Mesenchymal stem cell (in vitro differentiated cells and primary cell): ENCODE results near the gene TRIP13.
A peak's percentile ranks its signal among the peaks of the same experiment; 100 is the strongest.
"Not testable (repeated sequence)": the region's sequence is repeated elsewhere in the genome, so short reads cannot be mapped to it uniquely, and the experiment has no call there.

Experiments used
- DNase-seq: peaks from one replicate; pipeline ENCODE4 v3.0.0-alpha.2; 2013
- H2AFZ ChIP-seq: one replicate; pipeline ENCODE4 v1.6.1; 2013; ENCODE audit warnings: low read depth, mild to moderate bottlenecking, control low read depth, inconsistent platforms, low read length, moderate library complexity
- H2AK5ac ChIP-seq: 2 replicates; pipeline ENCODE4 v1.6.1; 2013; ENCODE audit warnings: low read length, moderate library complexity, mild to moderate bottlenecking, inconsistent platforms; ENCODE audit not compliant: severe bottlenecking
- H2BK120ac ChIP-seq: one replicate; pipeline ENCODE4 v1.6.1; 2013; ENCODE audit warnings: low read depth, mild to moderate bottlenecking, inconsistent platforms, low read length, moderate library complexity
- H2BK12ac ChIP-seq, 2 experiments: one replicate each; pipeline ENCODE4 v1.6.1; 2013; ENCODE audit warnings: inconsistent platforms in 2 of 2, low read length in 2 of 2, mild to moderate bottlenecking in 2 of 2, moderate library complexity in 2 of 2, control low read depth in 1 of 2
- H2BK15ac ChIP-seq: one replicate; pipeline ENCODE4 v1.6.1; 2013; ENCODE audit warnings: mild to moderate bottlenecking, low read depth, inconsistent platforms; ENCODE audit not compliant: poor library complexity, severe bottlenecking
- H2BK5ac ChIP-seq: 2 replicates; pipeline ENCODE4 v1.6.1; 2013; ENCODE audit warnings: low read depth, mild to moderate bottlenecking, low read length, control low read depth, inconsistent platforms; ENCODE audit not compliant: poor library complexity, severe bottlenecking
- H3K14ac ChIP-seq, 2 experiments: one replicate each; pipeline ENCODE4 v1.6.1; 2013; ENCODE audit warnings: inconsistent platforms in 2 of 2, low read length in 2 of 2, control low read depth in 1 of 2, mild to moderate bottlenecking in 1 of 2, moderate library complexity in 1 of 2
- H3K18ac ChIP-seq, 2 experiments: one replicate each; pipeline ENCODE4 v1.6.1; 2013; ENCODE audit warnings: inconsistent platforms in 2 of 2, low read length in 2 of 2, control low read depth in 1 of 2, low read depth in 1 of 2, mild to moderate bottlenecking in 1 of 2
- H3K23ac ChIP-seq, 2 experiments: one replicate each; pipeline ENCODE4 v1.6.1; 2013; ENCODE audit warnings: inconsistent platforms in 2 of 2, low read length in 2 of 2, mild to moderate bottlenecking in 2 of 2, moderate library complexity in 2 of 2, control low read depth in 1 of 2
- H3K27ac ChIP-seq: 2 replicates; pipeline ENCODE4 v1.5.1; 2013; ENCODE audit warnings: mild to moderate bottlenecking, moderate library complexity, low read length, control low read depth, inconsistent platforms; ENCODE audit not compliant: poor library complexity, severe bottlenecking
- H3K27me3 ChIP-seq, 2 experiments: 2 replicates each; pipeline versions ENCODE4 v1.6.1 to v1.7.0; 2013; ENCODE audit warnings: low read length in 2 of 2, mild to moderate bottlenecking in 2 of 2, moderate library complexity in 2 of 2, control low read depth in 1 of 2, inconsistent platforms in 1 of 2; ENCODE audit not compliant: control insufficient read depth in 1 of 2, insufficient read depth in 1 of 2
- H3K36me3 ChIP-seq, 2 experiments: 2 replicates each; pipeline versions ENCODE4 v1.6.1 to v1.7.0; 2013; ENCODE audit warnings: low read length in 2 of 2, control low read depth in 1 of 2, inconsistent platforms in 1 of 2, low read depth in 1 of 2, mild to moderate bottlenecking in 1 of 2; ENCODE audit not compliant: insufficient read depth in 2 of 2, control insufficient read depth in 1 of 2
- H3K4ac ChIP-seq, 2 experiments: one replicate each; pipeline ENCODE4 v1.6.1; 2013; ENCODE audit warnings: inconsistent platforms in 2 of 2, low read length in 2 of 2, mild to moderate bottlenecking in 2 of 2, moderate library complexity in 2 of 2, control low read depth in 1 of 2, low read depth in 1 of 2
- H3K4me1 ChIP-seq: 2 replicates; pipeline ENCODE4 v1.6.1; 2013; ENCODE audit warnings: low read depth, low read length, control low read depth; ENCODE audit not compliant: control insufficient read depth, insufficient read depth
- H3K4me2 ChIP-seq: 2 replicates; pipeline ENCODE4 v1.6.1; 2013; ENCODE audit warnings: low read length, mild to moderate bottlenecking, inconsistent platforms; ENCODE audit not compliant: poor library complexity, severe bottlenecking
- H3K4me3 ChIP-seq, 2 experiments: 2 replicates each; pipeline versions ENCODE4 v1.5.1 to v1.7.0; 2013; ENCODE audit warnings: low read length in 2 of 2, mild to moderate bottlenecking in 2 of 2, control low read depth in 1 of 2, low read depth in 1 of 2; ENCODE audit not compliant: insufficient read depth in 1 of 2
- H3K79me1 ChIP-seq: replicated peaks from 2 replicates; pipeline ENCODE4 v1.6.1; 2013; ENCODE audit warnings: mild to moderate bottlenecking, control low read depth, low read length, inconsistent platforms; ENCODE audit not compliant: poor library complexity, severe bottlenecking
- H3K9ac ChIP-seq: 2 replicates; pipeline ENCODE4 v1.7.0; 2013; ENCODE audit warnings: mild to moderate bottlenecking, low read length, moderate library complexity
- H3K9me3 ChIP-seq: 2 replicates; pipeline ENCODE4 v1.7.0; 2013; ENCODE audit warnings: mild to moderate bottlenecking, low read length; ENCODE audit not compliant: control insufficient read depth
- H4K8ac ChIP-seq: one replicate; pipeline ENCODE4 v1.6.1; 2013; ENCODE audit warnings: inconsistent platforms, mild to moderate bottlenecking, low read length, moderate library complexity
- H4K91ac ChIP-seq: one replicate; pipeline ENCODE4 v1.6.1; 2013; ENCODE audit warnings: mild to moderate bottlenecking, low read length, inconsistent platforms
- WGBS: methylation state at CpG from one replicate; pipeline ENCODE4 v1.1.7; 2013; ENCODE audit warnings: mixed read lengths; 5-methylcytosine and 5-hydroxymethylcytosine counted together

The TRIP13 gene

DNA sequence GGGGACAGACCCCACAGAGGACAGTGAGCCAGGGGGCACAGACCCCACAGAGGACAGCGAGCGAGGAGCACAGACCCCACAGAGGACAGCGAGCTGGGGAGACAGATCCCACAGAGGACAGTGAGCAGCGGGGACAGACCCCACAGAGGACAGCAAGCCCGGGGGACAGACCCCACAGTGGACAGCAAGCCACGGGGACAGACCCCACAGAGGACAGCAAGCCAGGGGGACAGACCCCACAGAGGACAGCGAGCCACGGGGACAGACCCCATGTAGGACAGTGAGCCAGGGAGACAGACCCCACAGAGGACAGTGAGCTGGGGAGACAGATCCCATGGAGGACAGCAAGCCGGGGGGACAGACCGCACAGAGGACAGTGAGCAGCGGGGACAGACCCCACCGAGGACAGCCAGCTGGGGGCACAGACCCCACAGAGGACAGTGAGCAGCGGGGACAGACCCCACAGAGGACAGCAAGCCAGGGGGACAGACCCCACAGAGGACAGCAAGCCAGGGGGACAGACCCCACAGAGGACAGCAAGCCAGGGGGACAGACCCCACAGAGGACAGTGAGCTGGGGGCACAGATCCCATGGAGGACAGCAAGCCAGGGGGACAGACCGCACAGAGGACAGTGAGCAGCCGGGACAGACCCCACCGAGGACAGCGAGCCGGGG, 39.1 kb upstream of the TRIP13 start:
- 91% methylated on average over 18 of the region's 18 CpGs for WGBS
- not testable (repeated sequence) for H3K27ac ChIP-seq, H2BK120ac ChIP-seq, H2BK15ac ChIP-seq, H3K4me2 ChIP-seq, H2BK12ac ChIP-seq, H4K91ac ChIP-seq, H2BK5ac ChIP-seq, H4K8ac ChIP-seq, H3K23ac ChIP-seq, H3K36me3 ChIP-seq, H3K79me1 ChIP-seq, H3K4ac ChIP-seq, H3K14ac ChIP-seq, H2AK5ac ChIP-seq, H3K9me3 ChIP-seq, H3K4me3 ChIP-seq, DNase-seq, H2AFZ ChIP-seq, H3K18ac ChIP-seq, H3K4me1 ChIP-seq, H3K9ac ChIP-seq
- peaks cover 4 to 52% of the 10 kb centered on the region in 2 experiments for H3K27me3 ChIP-seq

DNA sequence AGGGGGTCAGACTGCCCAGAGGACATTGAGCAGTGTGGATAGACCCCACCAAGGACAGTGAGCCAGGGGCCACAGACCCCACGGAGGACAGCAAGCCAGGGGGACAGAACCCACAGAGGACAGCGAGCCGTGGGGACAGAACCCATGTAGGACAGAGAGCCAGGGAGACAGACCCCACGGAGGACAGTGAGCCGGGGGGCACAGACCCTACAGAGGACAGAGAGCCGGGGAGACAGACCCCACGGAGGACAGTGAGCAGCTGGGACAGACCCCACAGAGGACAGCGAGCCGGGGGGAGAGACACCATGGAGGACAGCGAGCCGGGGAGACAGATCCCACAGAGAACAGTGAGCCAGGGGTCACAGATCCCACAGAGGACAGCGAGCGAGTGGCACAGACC, 38.5 kb upstream of the TRIP13 start:
- no peak overlapping the region for H2BK120ac ChIP-seq
- no peaks in the 10 kb centered on the region for H3K9me3 ChIP-seq
- peaks cover 2% of the 10 kb centered on the region for H3K4me1 ChIP-seq
- H2BK5ac ChIP-seq, result no peak overlapping the region
- no peak overlapping the region for H2AFZ ChIP-seq
- H3K23ac ChIP-seq, result no peak overlapping the region
- H4K91ac ChIP-seq, result no peak overlapping the region
- H3K9ac ChIP-seq, result no peak overlapping the region
- H3K4me2 ChIP-seq, result no peak overlapping the region
- no peak overlapping the region for H2AK5ac ChIP-seq
- DNase-seq, result no peak
- no peak overlapping the region for H2BK15ac ChIP-seq
- H3K27ac ChIP-seq, result no peak overlapping the region
- no peak overlapping the region for H3K4me3 ChIP-seq
- WGBS, result 96% methylated on average over 13 of the region's 13 CpGs
- H4K8ac ChIP-seq, result no peak overlapping the region
- H3K36me3 ChIP-seq, result peaks cover 0 to under 1% of the 10 kb centered on the region in 2 experiments
- H3K18ac ChIP-seq, result no peak overlapping the region
- H2BK12ac ChIP-seq, result no peak overlapping the region
- no peaks in the 10 kb centered on the region for H3K79me1 ChIP-seq
- H3K14ac ChIP-seq, result no peak overlapping the region
- peaks cover 4 to 52% of the 10 kb centered on the region in 2 experiments for H3K27me3 ChIP-seq
- no peak overlapping the region for H3K4ac ChIP-seq

DNA sequence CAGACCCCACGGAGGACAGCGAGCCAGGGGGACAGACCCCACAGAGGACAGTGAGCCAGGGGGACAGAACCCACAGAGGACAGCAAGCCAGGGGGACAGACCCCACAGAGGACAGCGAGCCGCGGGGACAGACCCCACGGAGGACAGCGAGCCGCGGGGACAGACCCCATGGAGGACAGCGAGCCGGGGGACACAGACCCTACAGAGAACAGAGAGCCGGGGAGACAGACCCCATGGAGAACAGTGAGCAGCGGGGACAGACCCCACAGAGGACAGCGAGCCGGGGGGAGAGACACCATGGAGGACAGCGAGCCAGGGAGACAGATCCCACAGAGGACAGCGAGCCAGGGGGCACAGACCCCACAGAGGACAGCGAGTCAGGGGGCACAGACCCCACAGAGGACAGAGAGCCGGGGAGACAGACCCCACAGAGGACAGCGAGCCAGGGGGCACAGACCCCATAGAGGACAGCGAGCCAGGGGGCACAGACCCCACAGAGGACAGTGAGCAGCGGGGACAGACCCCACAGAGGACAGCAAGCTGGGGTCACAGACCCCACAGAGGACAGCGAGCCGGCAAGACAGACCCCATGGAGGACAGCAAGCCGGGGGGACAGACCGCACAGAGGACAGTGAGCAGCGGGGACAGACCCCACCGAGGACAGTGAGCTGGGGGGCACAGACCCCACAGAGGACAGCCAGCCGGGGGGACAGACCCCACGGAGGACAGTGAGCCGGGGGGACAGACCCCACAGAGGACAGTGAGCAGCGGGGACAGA, 37.5 kb upstream of the TRIP13 start:
- no peak overlapping the region for H3K4me3 ChIP-seq
- WGBS, result 95% methylated on average over 32 of the region's 32 CpGs
- no peak overlapping the region for H2BK120ac ChIP-seq
- no peaks in the 10 kb centered on the region for H3K9me3 ChIP-seq
- H3K18ac ChIP-seq, result no peak overlapping the region
- no peak overlapping the region for H2AFZ ChIP-seq
- H3K23ac ChIP-seq, result no peak overlapping the region
- H3K27ac ChIP-seq, result no peak overlapping the region
- H3K36me3 ChIP-seq, result peaks cover 0 to 10% of the 10 kb centered on the region in 2 experiments
- H3K4ac ChIP-seq, result no peak overlapping the region
- peaks cover 4 to 44% of the 10 kb centered on the region in 2 experiments for H3K27me3 ChIP-seq
- H2BK5ac ChIP-seq, result no peak overlapping the region
- no peak overlapping the region for H4K8ac ChIP-seq
- H2BK12ac ChIP-seq, result no peak overlapping the region
- H2BK15ac ChIP-seq, result no peak overlapping the region
- no peak for DNase-seq
- H4K91ac ChIP-seq, result no peak overlapping the region
- H3K14ac ChIP-seq, result no peak overlapping the region
- H3K79me1 ChIP-seq, result no peaks in the 10 kb centered on the region
- H3K4me2 ChIP-seq, result no peak overlapping the region
- no peak overlapping the region for H2AK5ac ChIP-seq
- H3K4me1 ChIP-seq, result peaks cover 2% of the 10 kb centered on the region
- H3K9ac ChIP-seq, result no peak overlapping the region

DNA sequence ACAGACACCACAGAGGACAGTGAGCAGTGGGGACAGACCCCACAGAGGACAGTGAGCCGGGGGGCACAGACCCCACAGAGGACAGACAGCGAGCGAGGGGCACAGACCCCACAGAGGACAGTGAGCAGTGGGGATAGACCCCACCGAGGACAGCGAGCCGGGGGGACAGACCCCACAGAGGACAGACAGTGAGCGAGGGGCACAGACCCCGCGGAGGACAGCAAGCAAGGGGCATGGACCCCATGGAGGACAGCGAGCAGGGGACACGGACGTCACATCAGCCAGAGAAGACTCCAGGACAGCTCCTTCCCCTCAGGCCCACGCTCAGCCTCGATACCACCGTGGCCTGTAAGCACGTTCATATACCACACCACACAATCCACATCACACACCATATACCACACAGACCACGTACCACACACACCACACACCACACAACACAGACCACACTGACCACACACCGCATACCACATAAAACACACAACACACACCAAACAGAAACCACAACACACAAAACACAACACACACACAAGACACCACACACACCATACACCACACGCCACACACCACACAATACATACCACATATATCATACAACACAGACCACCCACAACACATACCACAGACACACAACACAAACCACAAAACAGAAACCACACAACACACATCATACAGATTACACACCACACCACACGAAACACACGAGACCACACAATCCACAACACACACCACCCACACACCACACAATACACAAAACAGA, 36.7 kb upstream of the TRIP13 start:
- H3K14ac ChIP-seq, result peak overlapping the region in 1 of 2 experiments; percentile 87
- H3K27ac ChIP-seq, result no peak overlapping the region
- H2AFZ ChIP-seq, result no peak overlapping the region
- no peaks in the 10 kb centered on the region for H3K79me1 ChIP-seq
- peaks cover 4 to 36% of the 10 kb centered on the region in 2 experiments for H3K27me3 ChIP-seq
- DNase-seq, result peak; percentile 7
- H3K4me2 ChIP-seq, result no peak overlapping the region
- peaks cover 2% of the 10 kb centered on the region for H3K4me1 ChIP-seq
- H2AK5ac ChIP-seq, result no peak overlapping the region
- no peak overlapping the region for H2BK120ac ChIP-seq
- no peak overlapping the region for H4K8ac ChIP-seq
- H2BK12ac ChIP-seq, result no peak overlapping the region
- no peak overlapping the region for H3K23ac ChIP-seq
- no peak overlapping the region for H2BK5ac ChIP-seq
- no peak overlapping the region for H3K4ac ChIP-seq
- peaks cover 0 to 17% of the 10 kb centered on the region in 2 experiments for H3K36me3 ChIP-seq
- WGBS, result 93% methylated on average over 21 of the region's 21 CpGs
- H3K9me3 ChIP-seq, result no peaks in the 10 kb centered on the region
- no peak overlapping the region for H2BK15ac ChIP-seq
- H3K18ac ChIP-seq, result no peak overlapping the region
- H3K9ac ChIP-seq, result no peak overlapping the region
- H4K91ac ChIP-seq, result no peak overlapping the region
- no peak overlapping the region for H3K4me3 ChIP-seq
